Cardiac muscle cell (in vitro differentiated cells and primary cell): ENCODE measurements around the gene ADAMTSL3. TPM values are rescaled to one million over a fixed set of nuclear protein-coding genes. Genes with fewer than 3 reads are reported as not detected.
"Not testable (repeated sequence)": the region's sequence is repeated elsewhere in the genome, so short reads cannot be mapped to it uniquely, and the experiment has no call there.

Experiments used
- DNase-seq, 2 donors: peaks; one replicate each; pipeline versions ENCODE4 v3.0.0 to v3.0.0-alpha.2; 2010 to 2017; ENCODE audit warnings: low read depth in 1 of 2, low spot score in 1 of 2
- H3K27ac ChIP-seq: fragments of 200-600 bp; sonication (generic); 2 replicates; pipeline ENCODE4 v1.5.1; 2016
- H3K27me3 ChIP-seq: fragments of 200-600 bp; sonication (generic); 2 replicates; pipeline ENCODE4 v1.6.0; 2016; ENCODE audit warnings: control low read depth
- H3K36me3 ChIP-seq: fragments of 200-600 bp; sonication (generic); 2 replicates; pipeline ENCODE4 v1.5.1; 2016; ENCODE audit warnings: control low read depth
- H3K4me1 ChIP-seq: fragments of 200-600 bp; sonication (generic); 2 replicates; pipeline ENCODE4 v1.8.1; 2017; ENCODE audit warnings: low read depth, mild to moderate bottlenecking, mixed run types
- H3K4me3 ChIP-seq: fragments of 200-600 bp; sonication (generic); 2 replicates; pipeline ENCODE4 v1.5.1; 2016; ENCODE audit warnings: mild to moderate bottlenecking
- H3K9me3 ChIP-seq: fragments of 200-600 bp; sonication (generic); 2 replicates; pipeline ENCODE4 v1.5.1; 2017; ENCODE audit warnings: low read depth, mild to moderate bottlenecking, control low read depth
- CTCF ChIP-seq: IDR thresholded peaks from 2 replicates; pipeline ENCODE4 v1.5.1; 2012; ENCODE audit warnings: low read depth, mild to moderate bottlenecking, low read length
- polyA plus RNA-seq: library from polyadenylated mRNA; unstranded; fragments of >200 nt; fragmentation: Nextera tagmentation; extraction: Ambion mirVana; gene quantifications from 2 replicates; pipeline ENCODE4 v1.2.1, GENCODE V29; 2016
- total RNA-seq: library from RNA; depleted of rRNA; stranded (reverse); fragments of >200 nt; gene quantifications from 2 replicates; pipeline ENCODE4 v1.2.3, GENCODE V29; 2016

Gene ADAMTSL3
- total and polyA plus RNA-seq, 2 experiments from 2014 or later = 0.83 to 2.0 TPM

GRCh38 chr15:84079885-84080777 lies 426.2 kb downstream of the ADAMTSL3 start:
- no peaks in the 10 kb centered on the region for H3K36me3 ChIP-seq
- peaks cover 85% of the 10 kb centered on the region for H3K27me3 ChIP-seq
- H3K27ac ChIP-seq = no peak overlapping the region
- no peaks in the 10 kb centered on the region for H3K9me3 ChIP-seq
- TF ChIP-seq CTCF = no peak
- DNase-seq = peak; percentile 33 to 70
- H3K4me3 ChIP-seq = peak overlapping the region; percentile 79
- no peaks in the 10 kb centered on the region for H3K4me1 ChIP-seq

GRCh38 chr15:84080778-84081084 lies 426.8 kb downstream of the ADAMTSL3 start:
- Histone ChIP-seq H3K4me3 (peak overlapping the region; percentile 79), H3K27me3 (peaks cover 86% of the 10 kb centered on the region)
- DNase-seq = peak in 1 of 2 donors; percentile 6
- not testable (repeated sequence) for H3K4me1 ChIP-seq, H3K36me3 ChIP-seq, H3K9me3 ChIP-seq, H3K27ac ChIP-seq

- H3K27ac ChIP-seq = no peak overlapping the region
- H3K4me3 ChIP-seq = no peak overlapping the region
- peaks cover 89% of the 10 kb centered on the region for H3K27me3 ChIP-seq
- DNase-seq = no peak
- H3K9me3 ChIP-seq = no peaks in the 10 kb centered on the region
- H3K36me3 ChIP-seq = no peaks in the 10 kb centered on the region
- no peaks in the 10 kb centered on the region for H3K4me1 ChIP-seq
- no peak for TF ChIP-seq CTCF
Measured at GRCh38 chr15:84081391-84082168, 427.7 kb downstream of the ADAMTSL3 start.

- Histone ChIP-seq H3K27me3 (peaks cover 81% of the 10 kb centered on the region), H3K9me3 (no peaks in the 10 kb centered on the region), H3K27ac (no peak overlapping the region), H3K4me1 (no peaks in the 10 kb centered on the region), H3K4me3 (no peak overlapping the region), H3K36me3 (no peaks in the 10 kb centered on the region)
- DNase-seq = peak in 1 of 2 donors; percentile 6
- no peak for TF ChIP-seq CTCF
Measured at GRCh38 chr15:84082739-84083138, 428.8 kb downstream of the ADAMTSL3 start.

GRCh38 chr15:84086071-84086470 lies 432.1 kb downstream of the ADAMTSL3 start:
- peaks cover 50% of the 10 kb centered on the region for H3K27me3 ChIP-seq
- not testable (repeated sequence) for H3K27ac ChIP-seq, H3K36me3 ChIP-seq, DNase-seq, H3K4me1 ChIP-seq, H3K4me3 ChIP-seq, H3K9me3 ChIP-seq

Other genes starting within 250 kb of the ADAMTSL3 start
- gene SH3GL3, start 206.8 kb upstream of the ADAMTSL3 start, total RNA-seq = 38.2 and 79.6 TPM in 2 replicates
- gene SH3GL3, start 206.8 kb upstream of the ADAMTSL3 start, polyA plus RNA-seq = 52.4 and 87.1 TPM in 2 replicates